Measurements from ENCODE around the gene ATXN2L.

GRCh38 chr16:28882551-28883160, 59.9 kb downstream of the ATXN2L start:
- TF ChIP-seq SRF (IDR thresholded peaks at IDR 0.05; ENCODE audit: low read depth in 2 of 2, low read length in 2 of 2): no peak
- TF ChIP-seq CTCF (IDR thresholded peaks at IDR 0.05 in 2 of 3, conservative IDR thresholded peaks at IDR 0.05 in 1 of 3; ENCODE audit: control insufficient read depth in 2 of 3, extremely low read depth in 1 of 3, insufficient read depth in 1 of 3, low read depth in 3 of 3, low read length in 3 of 3): no peak
- no peak for TF ChIP-seq SIX5 (IDR thresholded peaks at IDR 0.05; ENCODE audit: low read depth, low read length, severe bottlenecking)
- TF ChIP-seq POLR2A (IDR thresholded peaks at IDR 0.05; ENCODE audit: low read depth, low read length): no peak
- no peak for TF ChIP-seq EZH2 (IDR thresholded peaks at IDR 0.05; ENCODE audit: borderline replicate concordance, control insufficient read depth, low read depth, low read length)
- no peak for TF ChIP-seq GABPA (IDR thresholded peaks at IDR 0.05; ENCODE audit: low read depth)

Measured in GM12878 (cell line).